Neuronal stem cell (in vitro differentiated cells): ENCODE data around the gene LRRC27.

Source experiments
- DNase-seq: peaks from one replicate; pipeline ENCODE4 v3.0.0-alpha.2; 2013; ENCODE audit warnings: low spot score
- H2AFZ ChIP-seq: one replicate; pipeline ENCODE4 v1.6.1; 2013; ENCODE audit warnings: mild to moderate bottlenecking, low read length, inconsistent platforms
- H2AK5ac ChIP-seq: 2 replicates; pipeline ENCODE4 v1.6.1; 2013; ENCODE audit warnings: low read depth, mild to moderate bottlenecking, inconsistent platforms, low read length, moderate library complexity, mixed read lengths
- H2BK120ac ChIP-seq: 2 replicates; pipeline ENCODE4 v1.6.1; 2013; ENCODE audit warnings: low read depth, mild to moderate bottlenecking, inconsistent platforms, low read length, moderate library complexity, mixed read lengths
- H2BK12ac ChIP-seq: one replicate; pipeline ENCODE4 v1.6.1; 2013; ENCODE audit warnings: low read length, inconsistent platforms
- H2BK15ac ChIP-seq: 2 replicates; pipeline ENCODE4 v1.6.1; 2013; ENCODE audit warnings: mild to moderate bottlenecking, low read length, inconsistent platforms, mixed read lengths
- H2BK5ac ChIP-seq: one replicate; pipeline ENCODE4 v1.6.1; 2013; ENCODE audit warnings: inconsistent platforms, mild to moderate bottlenecking, low read length, moderate library complexity
- H3K14ac ChIP-seq: one replicate; pipeline ENCODE4 v1.6.1; 2013; ENCODE audit warnings: low read length, inconsistent platforms
- H3K18ac ChIP-seq: 2 replicates; pipeline ENCODE4 v1.6.1; 2013; ENCODE audit warnings: low read length, inconsistent platforms
- H3K23ac ChIP-seq: 2 replicates; pipeline ENCODE4 v1.6.1; 2013; ENCODE audit warnings: low read depth, mild to moderate bottlenecking, mixed read lengths, low read length, inconsistent platforms; ENCODE audit not compliant: poor library complexity
- H3K27ac ChIP-seq: replicated peaks from 3 replicates; pipeline ENCODE4 v1.5.1; 2013; ENCODE audit warnings: low read length, inconsistent platforms
- H3K27me3 ChIP-seq, 3 experiments: 2 replicates each; pipeline ENCODE4 v1.6.1; 2013; ENCODE audit warnings: low read length in 3 of 3, mild to moderate bottlenecking in 2 of 3, inconsistent platforms in 1 of 3, low read depth in 1 of 3, mixed read lengths in 1 of 3, moderate library complexity in 1 of 3; ENCODE audit not compliant: control insufficient read depth in 3 of 3, insufficient read depth in 3 of 3
- H3K36me3 ChIP-seq, 2 donors: replicated peaks in 1 of 2; 2 replicates each; pipeline ENCODE4 v1.6.1; 2013; ENCODE audit warnings: low read length in 2 of 2; ENCODE audit not compliant: control insufficient read depth in 2 of 2, insufficient read depth in 2 of 2
- H3K4ac ChIP-seq: 2 replicates; pipeline ENCODE4 v1.6.1; 2013; ENCODE audit warnings: inconsistent platforms, mild to moderate bottlenecking, low read length, moderate library complexity
- H3K4me1 ChIP-seq, 2 donors: 1 replicate in 1 of 2; 2 replicates in 1 of 2; pipeline ENCODE4 v1.6.1; 2013; ENCODE audit warnings: low read length in 2 of 2, low read depth in 1 of 2; ENCODE audit not compliant: control insufficient read depth in 2 of 2, insufficient read depth in 1 of 2
- H3K4me2 ChIP-seq: one replicate; pipeline ENCODE4 v1.6.1; 2013; ENCODE audit warnings: mild to moderate bottlenecking, low read length, inconsistent platforms; ENCODE audit not compliant: insufficient read depth, poor library complexity, severe bottlenecking
- H3K4me3 ChIP-seq, 2 donors: 2 replicates each; pipeline ENCODE4 v1.5.1; 2013; ENCODE audit warnings: low read length in 2 of 2, mild to moderate bottlenecking in 2 of 2, inconsistent platforms in 1 of 2, moderate library complexity in 1 of 2
- H3K79me1 ChIP-seq: one replicate; pipeline ENCODE4 v1.6.1; 2013; ENCODE audit warnings: low read depth, mild to moderate bottlenecking, inconsistent platforms, low read length, moderate library complexity
- H3K9ac ChIP-seq: one replicate; pipeline ENCODE4 v1.6.1; 2013; ENCODE audit warnings: mild to moderate bottlenecking, low read depth, low read length, inconsistent platforms; ENCODE audit not compliant: poor library complexity
- H3K9me3 ChIP-seq, 2 donors: replicated peaks in 1 of 2; 2 replicates each; pipeline versions ENCODE3 to v1.6.1; 2013; ENCODE audit warnings: low read length in 2 of 2, mild to moderate bottlenecking in 2 of 2, inconsistent platforms in 1 of 2, low read depth in 1 of 2, mixed read lengths in 1 of 2, moderate library complexity in 1 of 2; ENCODE audit not compliant: control insufficient read depth in 2 of 2, insufficient read depth in 1 of 2
- H4K8ac ChIP-seq: one replicate; pipeline ENCODE4 v1.6.1; 2013; ENCODE audit warnings: low read depth, mild to moderate bottlenecking, inconsistent platforms, low read length, moderate library complexity
- H4K91ac ChIP-seq: one replicate; pipeline ENCODE4 v1.6.1; 2013; ENCODE audit warnings: low read length, low read depth, mild to moderate bottlenecking, inconsistent platforms; ENCODE audit not compliant: poor library complexity
- WGBS, 2 donors: extraction: QIAGEN DNeasy Blood & Tissue Kit; methylation state at CpG; one replicate each; pipeline ENCODE4 v1.1.7; 2013; ENCODE audit warnings: missing lambda C conversion rate in 2 of 2, mixed read lengths in 1 of 2; ENCODE audit not compliant: insufficient read length in 2 of 2, insufficient replicate concordance in 1 of 2; ENCODE audit errors: extremely low coverage in 2 of 2; 5-methylcytosine and 5-hydroxymethylcytosine counted together

The LRRC27 gene

DNA sequence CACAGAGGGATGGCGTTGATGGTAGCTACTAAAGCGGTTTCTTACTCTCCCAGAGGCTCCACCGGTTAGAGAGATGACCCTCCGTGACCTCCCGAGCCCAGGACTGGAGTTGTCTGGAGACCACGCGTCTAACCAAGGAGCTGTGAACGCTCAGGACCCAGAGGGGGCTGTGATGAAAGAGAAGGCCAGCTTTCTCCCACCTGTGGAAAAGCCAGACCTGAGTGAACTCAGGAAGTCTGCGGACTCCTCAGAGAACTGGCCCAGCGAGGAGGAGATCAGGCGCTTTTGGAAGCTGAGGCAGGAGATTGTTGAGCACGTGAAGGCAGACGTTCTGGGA is 15.9 kb downstream of the LRRC27 start:
- Histone ChIP-seq H4K8ac (no peak overlapping the region), H2AFZ (no peak overlapping the region), H3K79me1 (no peaks in the 10 kb centered on the region), H3K4ac (no peak overlapping the region), H3K4me3 (no peak overlapping the region), H3K9ac (no peak overlapping the region), H3K4me2 (no peak overlapping the region), H2BK5ac (no peak overlapping the region), H2BK15ac (no peak overlapping the region), H3K36me3 (peaks cover 4 to 72% of the 10 kb centered on the region in 2 donors), H3K4me1 (no peaks in the 10 kb centered on the region), H3K27ac (no peak overlapping the region), H3K9me3 (peaks cover 2% of the 10 kb centered on the region in 2 donors), H3K23ac (peak overlapping the region; percentile 34), H2BK12ac (no peak overlapping the region), H3K14ac (no peak overlapping the region), H3K27me3 (no peaks in the 10 kb centered on the region), H2AK5ac (peak overlapping the region; percentile 61), H4K91ac (no peak overlapping the region), H3K18ac (no peak overlapping the region), H2BK120ac (no peak overlapping the region)
- DNase-seq: no peak
- WGBS, 2 donors: no CpG with 5 or more reads among the region's 13 CpGs

DNA sequence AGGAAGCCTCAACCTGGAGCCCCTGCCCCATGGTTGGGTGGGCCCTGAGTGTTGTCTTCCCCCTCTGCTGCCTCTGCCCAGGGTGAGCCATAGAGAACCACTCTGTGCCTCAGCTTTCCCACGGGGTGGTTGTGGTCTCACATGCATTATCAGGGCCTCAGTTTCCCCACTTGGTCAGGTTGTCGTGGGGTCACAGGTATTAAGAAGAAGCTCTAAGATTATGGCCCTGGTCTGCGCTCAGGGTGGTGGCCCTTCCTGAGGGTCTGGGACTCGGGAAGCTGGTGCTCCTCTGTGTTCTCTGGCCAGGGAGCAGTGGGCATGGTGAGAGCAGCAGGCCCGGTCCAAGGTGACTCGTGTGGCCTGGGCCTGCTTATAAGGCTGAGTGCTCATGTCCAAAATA is 17.8 kb downstream of the LRRC27 start:
- no peak overlapping the region for H2AFZ ChIP-seq
- H2BK12ac ChIP-seq: no peak overlapping the region
- H2BK120ac ChIP-seq: no peak overlapping the region
- H3K18ac ChIP-seq: no peak overlapping the region
- no peak overlapping the region for H3K27ac ChIP-seq
- no peaks in the 10 kb centered on the region for H3K9me3 ChIP-seq
- no CpG with 5 or more reads among the region's 6 CpGs for WGBS, 2 donors
- H3K9ac ChIP-seq: no peak overlapping the region
- no peak overlapping the region for H3K4me3 ChIP-seq
- H3K27me3 ChIP-seq: no peaks in the 10 kb centered on the region
- no peak overlapping the region for H2BK5ac ChIP-seq
- DNase-seq: no peak
- H2AK5ac ChIP-seq: no peak overlapping the region
- no peak overlapping the region for H3K4me2 ChIP-seq
- no peak overlapping the region for H2BK15ac ChIP-seq
- H3K79me1 ChIP-seq: no peaks in the 10 kb centered on the region
- H3K14ac ChIP-seq: no peak overlapping the region
- no peak overlapping the region for H4K91ac ChIP-seq
- no peaks in the 10 kb centered on the region for H3K4me1 ChIP-seq
- no peak overlapping the region for H3K4ac ChIP-seq
- H3K23ac ChIP-seq: no peak overlapping the region
- no peak overlapping the region for H4K8ac ChIP-seq
- H3K36me3 ChIP-seq: peaks cover 2 to 63% of the 10 kb centered on the region in 2 donors

DNA sequence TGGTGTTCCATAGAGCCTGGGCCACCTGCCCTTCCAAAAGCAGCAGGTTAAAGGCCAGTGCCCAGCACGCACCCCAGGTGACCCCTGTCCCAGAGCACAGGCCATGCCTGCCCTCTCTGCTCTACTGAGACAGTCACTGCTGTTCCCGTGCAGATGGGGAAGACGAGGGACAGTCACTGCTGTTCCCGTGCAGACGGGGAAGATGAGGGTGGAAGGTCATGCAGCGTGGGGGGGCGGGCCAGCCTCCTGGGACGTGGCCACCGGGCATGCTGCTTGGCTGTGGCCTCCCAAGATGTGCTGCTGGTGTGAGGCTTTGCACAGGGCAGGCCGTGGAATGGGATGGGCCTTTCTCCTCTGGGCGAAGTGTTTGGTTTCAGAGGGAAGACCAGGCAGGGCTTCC is 18.4 kb downstream of the LRRC27 start:
- Histone ChIP-seq H3K4me3 (no peak overlapping the region), H3K9ac (peak overlapping the region; percentile 50), H3K9me3 (no peaks in the 10 kb centered on the region), H3K27me3 (no peaks in the 10 kb centered on the region), H3K23ac (peak overlapping the region; percentile 91), H4K8ac (no peak overlapping the region), H2BK15ac (peak overlapping the region; percentile 9), H2BK120ac (no peak overlapping the region), H3K27ac (no peak overlapping the region), H2AK5ac (peak overlapping the region; percentile 40), H3K4ac (peak overlapping the region; percentile 66), H2BK5ac (peak overlapping the region; percentile 44), H2BK12ac (no peak overlapping the region), H3K79me1 (no peaks in the 10 kb centered on the region), H2AFZ (no peak overlapping the region), H3K36me3 (peaks cover 2 to 57% of the 10 kb centered on the region in 2 donors), H3K4me2 (no peak overlapping the region), H3K18ac (no peak overlapping the region), H3K4me1 (no peaks in the 10 kb centered on the region), H4K91ac (no peak overlapping the region), H3K14ac (peak overlapping the region; percentile 89)
- no CpG with 5 or more reads among the region's 11 CpGs for whole genome bisulfite sequencing, 2 donors
- DNase-seq: no peak

DNA sequence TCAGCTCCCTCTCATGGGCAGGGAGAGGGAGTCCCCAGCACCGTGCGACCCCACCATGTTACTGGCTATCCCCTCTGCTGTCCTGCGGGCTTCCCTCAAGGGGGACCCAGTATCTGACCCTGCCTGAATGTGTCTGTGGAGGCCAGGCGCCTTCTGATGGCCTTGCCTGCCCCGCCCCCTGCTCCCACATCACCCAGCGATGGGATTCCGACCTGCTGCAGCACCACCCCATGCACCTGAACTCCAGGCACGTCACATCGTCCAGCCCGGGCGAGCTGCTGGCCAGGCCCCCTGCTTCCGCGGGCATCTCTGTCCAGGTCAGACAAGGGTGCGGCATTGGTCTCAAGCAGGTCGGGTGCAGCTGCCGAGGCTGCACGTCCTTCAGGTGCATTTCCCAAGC is 19.0 kb downstream of the LRRC27 start:
- no peak overlapping the region for H3K27ac ChIP-seq
- H4K91ac ChIP-seq: no peak overlapping the region
- H3K23ac ChIP-seq: peak overlapping the region; percentile 73
- H4K8ac ChIP-seq: peak overlapping the region; percentile 98
- H3K4me3 ChIP-seq: no peak overlapping the region
- H3K4me2 ChIP-seq: no peak overlapping the region
- H3K4me1 ChIP-seq: no peaks in the 10 kb centered on the region
- no peak for DNase-seq
- peak overlapping the region; percentile 58 for H2BK12ac ChIP-seq
- no peaks in the 10 kb centered on the region for H3K9me3 ChIP-seq
- peak overlapping the region; percentile 58 for H2BK15ac ChIP-seq
- no peak overlapping the region for H2BK120ac ChIP-seq
- no peaks in the 10 kb centered on the region for H3K79me1 ChIP-seq
- no peak overlapping the region for H2AFZ ChIP-seq
- peak overlapping the region; percentile 77 for H3K9ac ChIP-seq
- peak overlapping the region; percentile 37 for H2AK5ac ChIP-seq
- no CpG with 5 or more reads among the region's 17 CpGs for WGBS, 2 donors
- peaks cover 0 to 51% of the 10 kb centered on the region in 2 donors for H3K36me3 ChIP-seq
- H2BK5ac ChIP-seq: no peak overlapping the region
- H3K27me3 ChIP-seq: no peaks in the 10 kb centered on the region
- H3K4ac ChIP-seq: peak overlapping the region; percentile 37
- peak overlapping the region; percentile 38 for H3K18ac ChIP-seq
- H3K14ac ChIP-seq: peak overlapping the region; percentile 85
